Stimulated activated CD4-positive, alpha-beta T cell treated with anti-CD3 and anti-CD28 coated beads, Interleukin-1b, Interleukin-23, amount 100 ng/mL, for 24 hours (primary cell): ENCODE measurements around the gene ARHGEF25.
A peak's percentile ranks its signal among the peaks of the same experiment; 100 is the strongest.

Experiments
- DNase-seq, 4 experiments: peaks; one replicate each; pipeline ENCODE4 v3.0.0-alpha.2; 2020; ENCODE audit warnings: low read depth in 4 of 4, low spot score in 1 of 4

The ARHGEF25 gene

GRCh38 chr12:57620936-57621496 is 9.8 kb downstream of the ARHGEF25 start:
- no peak for DNase-seq

DNA sequence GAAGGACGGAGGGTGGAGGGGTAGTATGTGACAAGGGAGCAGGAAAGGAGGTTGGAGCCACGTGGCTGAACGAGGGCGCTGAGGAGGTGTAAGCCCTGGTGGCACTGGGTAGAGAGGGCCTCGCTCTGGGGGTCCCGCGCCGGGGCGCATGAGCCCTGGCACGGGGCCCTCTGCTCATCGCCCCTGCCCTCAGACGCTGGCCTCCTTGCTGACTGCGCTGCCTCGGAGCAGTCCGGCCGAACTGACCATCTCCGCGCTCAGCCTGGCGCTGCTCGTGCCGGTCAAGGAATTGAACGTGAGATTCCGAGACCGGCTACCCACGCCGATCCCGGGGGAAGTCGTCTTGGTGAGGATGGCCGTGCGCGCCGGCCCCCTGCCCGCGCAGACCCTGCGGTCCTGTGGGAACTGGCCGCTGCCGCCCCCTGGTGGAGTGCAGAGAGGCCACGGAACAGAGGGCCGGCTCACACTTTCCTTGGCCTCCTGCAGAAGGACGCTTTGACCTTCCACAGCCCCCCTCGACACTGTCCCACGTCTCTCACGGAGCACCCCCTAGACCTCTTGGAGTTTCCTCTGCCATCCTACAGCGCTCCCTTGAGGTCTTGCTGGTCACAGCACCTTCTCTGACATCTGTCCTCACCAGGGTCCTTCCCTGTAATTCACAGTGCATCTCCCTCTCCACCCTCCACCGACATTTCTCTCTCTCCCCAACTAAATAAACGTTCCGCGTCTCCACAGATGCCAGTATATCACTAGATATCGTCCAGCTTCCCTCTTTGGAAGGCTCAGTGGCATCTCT is 10.5 kb downstream of the ARHGEF25 start:
- peak in 2 of 4 experiments; percentile 42 to 56 for DNase-seq

DNA sequence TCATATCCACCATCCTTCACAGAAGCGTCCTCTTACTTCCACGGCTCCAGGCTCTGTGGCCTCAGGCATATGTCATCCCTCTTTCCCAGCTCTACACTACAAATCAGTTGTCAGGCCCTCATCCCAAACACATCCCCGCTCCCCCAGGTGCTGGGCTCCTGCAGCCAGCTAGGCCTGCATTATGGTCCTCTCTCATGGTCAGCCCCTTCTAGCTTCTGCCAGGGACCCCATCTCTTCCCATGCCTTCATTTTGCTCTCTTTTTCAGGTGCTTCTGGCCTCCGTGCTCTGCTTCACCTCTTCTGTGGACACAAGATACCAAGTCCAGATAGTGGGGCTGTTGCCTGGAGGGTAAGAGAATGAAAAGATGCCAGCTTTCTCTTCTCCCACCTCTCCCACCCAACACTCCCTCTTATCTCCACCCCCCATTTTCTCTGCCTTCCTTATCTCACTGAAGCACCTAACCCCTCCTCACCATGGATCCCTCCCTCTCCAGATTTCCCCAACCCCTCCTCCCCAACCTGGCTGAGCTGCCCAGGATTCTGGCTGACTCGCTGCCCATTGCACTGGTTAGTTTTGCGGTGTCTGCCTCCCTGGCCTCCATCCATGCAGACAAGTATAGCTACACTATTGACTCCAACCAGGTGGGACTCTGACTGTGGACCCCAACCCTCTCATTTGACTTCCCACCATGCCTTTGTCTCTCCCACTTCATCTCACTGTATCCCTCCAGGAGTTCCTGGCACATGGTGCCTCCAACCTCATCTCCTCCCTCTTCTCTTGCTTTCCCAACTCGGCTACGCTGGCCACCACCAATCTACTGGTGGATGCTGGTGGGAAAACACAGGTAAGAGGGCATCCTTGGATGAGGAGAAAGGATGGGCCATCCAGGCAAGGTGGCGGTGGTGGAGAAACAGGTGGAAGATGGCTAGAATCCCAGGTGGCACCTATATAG is 11.3 kb downstream of the ARHGEF25 start:
- DNase-seq = no peak

GRCh38 chr12:57623385-57623784 is 12.2 kb downstream of the ARHGEF25 start:
- DNase-seq = no peak

- no peak for DNase-seq
Measured at GRCh38 chr12:57623811-57624390, 12.7 kb downstream of the ARHGEF25 start.

DNA sequence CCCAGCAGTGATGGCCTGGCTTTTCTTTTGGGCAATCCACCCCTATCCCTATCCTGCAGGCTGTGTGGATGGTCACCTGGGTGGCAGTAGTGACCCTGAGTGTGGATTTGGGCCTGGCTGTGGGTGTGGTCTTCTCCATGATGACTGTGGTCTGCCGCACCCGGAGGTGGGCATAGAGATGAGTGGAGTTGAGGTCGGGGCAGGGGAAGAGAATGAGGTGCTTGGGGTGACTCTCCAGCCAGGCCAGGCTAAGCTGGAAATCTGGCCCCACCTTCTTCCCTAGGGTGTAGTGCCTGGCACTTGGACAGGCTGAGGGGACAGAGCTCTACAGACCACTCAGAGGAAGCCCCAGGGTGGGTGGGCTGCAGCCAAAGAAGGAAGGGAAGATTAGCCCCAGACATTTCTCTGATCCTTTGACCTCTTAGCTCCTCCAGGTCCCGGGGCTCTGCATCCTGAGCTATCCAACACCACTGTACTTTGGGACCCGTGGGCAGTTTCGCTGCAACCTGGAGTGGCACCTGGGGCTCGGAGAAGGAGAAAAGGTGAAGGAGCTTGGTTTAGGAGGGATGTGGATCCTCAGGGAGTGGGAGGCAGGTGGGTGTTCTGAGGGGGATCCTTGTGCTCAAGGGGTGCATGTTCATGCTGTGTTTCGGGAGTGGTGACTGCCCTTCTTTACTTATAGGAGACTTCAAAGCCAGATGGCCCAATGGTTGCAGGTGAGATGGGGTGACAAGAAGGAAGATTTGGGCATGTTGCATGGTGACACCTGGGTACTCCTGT is 13.4 kb downstream of the ARHGEF25 start:
- DNase-seq = no peak

GRCh38 chr12:57625261-57626032 is 14.2 kb downstream of the ARHGEF25 start:
- DNase-seq = no peak

DNA sequence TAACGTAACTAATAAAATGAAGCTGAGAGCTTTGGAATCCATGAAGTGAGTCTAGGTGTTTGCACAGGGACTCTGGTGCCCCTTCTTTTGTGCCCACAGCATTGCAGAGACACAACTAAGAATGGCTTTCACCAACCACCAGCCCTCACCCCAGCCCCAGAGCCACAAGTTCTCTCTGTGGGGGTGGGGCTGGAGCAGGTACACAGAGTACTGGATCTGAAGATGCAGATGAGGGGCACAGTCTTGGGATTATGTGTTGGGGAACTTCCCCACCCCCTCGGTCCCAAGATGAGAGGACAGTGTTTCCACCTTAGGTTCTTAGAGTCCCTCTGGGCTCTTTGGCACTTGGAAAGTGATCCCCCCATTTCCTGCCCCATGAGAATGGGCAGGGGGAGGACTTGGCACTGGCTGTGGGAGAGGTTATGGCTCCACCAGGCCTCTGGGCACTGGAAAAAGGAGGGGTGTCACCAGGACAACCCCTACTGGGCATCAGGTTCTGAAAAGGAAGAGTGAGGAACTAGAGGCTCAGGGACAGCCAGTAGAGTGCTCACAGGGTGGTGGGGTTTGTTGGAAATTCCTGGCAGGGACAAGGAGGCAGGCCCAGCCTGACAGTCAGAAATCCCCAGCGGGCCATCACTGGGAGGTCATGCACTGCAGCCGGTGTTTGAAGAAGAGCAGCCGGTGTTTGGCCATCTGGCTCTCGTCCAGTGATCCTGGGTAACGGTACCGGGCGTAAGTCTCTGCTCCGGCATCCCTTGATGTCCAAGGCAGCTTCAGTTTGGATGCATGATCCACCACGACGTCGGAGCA is 15.1 kb downstream of the ARHGEF25 start:
- no peak for DNase-seq

GRCh38 chr12:57626921-57627445 is 15.7 kb downstream of the ARHGEF25 start:
- no peak for DNase-seq

GRCh38 chr12:57627501-57628279 is 16.5 kb downstream of the ARHGEF25 start:
- DNase-seq = no peak

DNA sequence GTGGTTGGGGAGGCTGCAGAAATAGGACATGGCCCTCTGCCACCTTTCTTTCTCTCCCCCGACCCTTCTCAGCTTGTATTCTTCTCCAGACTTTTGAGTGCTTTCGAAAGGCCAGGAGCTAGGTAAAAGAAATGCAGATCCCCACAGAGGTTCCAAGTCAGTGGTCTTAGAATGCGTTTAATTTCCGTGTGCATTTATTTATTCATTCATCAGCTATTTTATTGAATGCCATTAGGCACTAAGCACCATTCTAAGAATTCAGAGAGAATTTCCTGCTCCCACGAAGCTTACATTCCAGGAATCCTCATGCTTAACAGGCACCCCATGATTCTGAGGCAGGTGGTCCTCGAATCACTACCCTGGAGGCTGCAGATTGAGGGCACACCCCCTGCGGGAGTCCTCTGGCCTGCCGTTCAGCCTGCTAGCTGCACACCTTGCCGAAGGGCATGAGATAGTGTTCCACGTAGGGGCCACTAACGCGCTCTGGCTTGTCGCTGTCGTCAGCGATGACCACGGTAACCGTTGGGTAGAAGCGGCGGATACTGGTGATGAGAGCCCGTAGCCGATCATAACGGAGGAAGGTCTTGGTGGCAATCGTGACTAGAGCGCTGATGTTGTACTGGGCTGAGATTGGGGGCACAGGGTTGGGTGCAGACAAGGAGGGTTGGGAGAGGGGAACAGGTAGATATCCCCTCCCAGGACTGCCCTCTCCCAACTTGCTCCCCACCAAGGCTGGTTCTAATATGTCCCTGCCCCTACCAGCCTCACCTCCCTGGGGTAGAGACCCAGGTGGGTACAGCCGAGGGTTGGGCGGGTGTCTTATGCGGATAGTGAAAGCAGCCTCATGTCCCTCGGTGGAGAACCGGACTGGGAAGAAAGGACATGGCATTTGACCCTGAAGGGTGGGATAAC is 17.3 kb downstream of the ARHGEF25 start:
- DNase-seq = no peak

DNA sequence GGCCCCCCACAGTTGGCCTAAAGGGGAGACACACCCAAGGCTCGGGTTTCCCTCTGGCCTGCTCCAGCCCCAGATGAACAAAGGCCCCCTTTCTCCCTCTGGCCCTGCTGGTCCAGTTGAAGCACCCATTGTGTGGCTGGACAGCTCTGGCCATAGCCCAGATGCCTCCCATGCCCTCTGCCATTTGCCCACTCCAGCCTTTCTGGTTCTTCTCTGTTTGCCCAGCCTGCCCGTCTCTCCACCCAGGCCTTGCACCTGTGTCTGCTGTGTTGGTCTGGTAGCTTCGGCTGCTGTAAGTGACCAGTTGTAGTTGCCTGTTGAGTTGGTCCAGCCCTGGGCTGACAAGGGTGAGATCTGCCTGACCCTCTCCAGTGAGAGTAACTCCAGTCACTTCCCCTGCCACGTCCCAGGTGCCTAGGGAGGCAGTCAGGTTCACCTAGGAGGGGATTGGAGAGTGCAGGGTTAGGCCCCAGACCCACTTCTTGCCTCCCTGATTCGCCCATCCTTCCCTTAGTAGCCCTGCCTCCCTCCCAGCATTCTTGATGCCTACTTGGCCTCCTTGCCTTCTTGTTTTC is 18.7 kb downstream of the ARHGEF25 start:
- no peak for DNase-seq

- DNase-seq = no peak
Measured at GRCh38 chr12:57630891-57631433, 19.7 kb downstream of the ARHGEF25 start.

- no peak for DNase-seq
Measured at GRCh38 chr12:57631566-57632072, 20.4 kb downstream of the ARHGEF25 start.

DNA sequence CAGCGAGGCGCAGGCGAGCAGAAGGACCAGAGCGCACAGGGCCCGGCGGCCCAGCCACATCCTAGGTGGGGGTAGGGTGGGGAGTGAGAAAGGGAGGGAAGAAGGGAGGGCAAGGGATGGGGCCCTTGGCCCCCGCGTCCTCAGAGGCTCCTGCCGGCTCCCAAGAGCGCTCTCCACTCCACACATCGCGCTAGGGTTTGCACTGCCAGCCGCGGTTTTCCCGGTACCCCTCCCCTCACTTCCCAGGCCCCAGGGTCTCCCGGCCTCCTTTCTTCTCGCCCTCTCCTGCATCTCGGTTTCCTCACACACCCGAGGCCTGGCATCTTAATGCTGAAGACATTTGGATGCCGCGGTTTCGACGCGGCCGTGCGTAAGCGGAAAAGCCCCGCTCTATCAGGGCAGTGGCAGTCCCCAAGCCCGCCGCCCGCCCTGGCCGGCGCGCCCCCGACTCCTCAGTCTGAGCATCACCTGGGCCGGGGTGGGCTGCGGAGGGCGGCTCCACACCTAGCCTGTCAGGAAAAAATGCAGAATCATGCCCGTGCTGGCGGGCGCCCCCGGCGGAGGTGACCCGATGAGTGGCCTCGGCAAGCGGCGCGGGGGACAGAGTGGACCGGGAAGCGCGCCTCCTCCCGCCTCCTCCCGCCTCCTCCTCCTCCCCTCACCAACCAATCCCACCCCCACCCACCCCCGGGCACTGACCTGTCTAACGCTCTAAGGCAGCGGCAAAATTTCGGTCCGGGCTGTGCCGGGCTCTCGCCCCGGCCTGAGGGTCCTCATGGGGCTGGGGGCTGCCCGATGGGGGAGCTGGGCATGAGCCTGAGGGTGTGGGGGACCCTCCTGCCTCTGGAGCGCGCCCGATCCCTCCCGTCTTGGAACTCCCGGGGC is 21.1 kb downstream of the ARHGEF25 start:
- DNase-seq = no peak
